HepG2 (cell line): ENCODE data around the gene PRMT2. TPM values are rescaled to one million over a fixed set of nuclear protein-coding genes. Genes with fewer than 3 reads are reported as not detected.
A peak's percentile ranks its signal among the peaks of the same experiment; 100 is the strongest.

Experiments used
- ARNT2 ChIP-seq: sonication (generic); formaldehyde crosslinking; IDR thresholded peaks from 2 replicates; pipeline ENCODE4 v1.8.0; 2022; ENCODE audit warnings: mild to moderate bottlenecking, low read depth, missing genetic modification reagents, moderate library complexity
- ATF1 ChIP-seq: IDR thresholded peaks from 2 replicates; pipeline ENCODE4 v1.6.1; 2016; ENCODE audit warnings: mild to moderate bottlenecking, control low read depth
- ATRX ChIP-seq: sonication (generic); formaldehyde crosslinking; IDR thresholded peaks from 2 replicates; pipeline ENCODE4 v1.4.0; 2020; ENCODE audit warnings: missing genetic modification reagents, borderline replicate concordance
- CREM ChIP-seq, 2 experiments: sonication (generic) in 1 of 2; formaldehyde crosslinking in 1 of 2; IDR thresholded peaks; 2 replicates each; pipeline versions ENCODE4 v1.4.0 to v1.6.1; 2016 to 2020; ENCODE audit warnings: antibody characterized with exemption in 1 of 2, mild to moderate bottlenecking in 1 of 2, missing genetic modification reagents in 1 of 2
- EEA1 ChIP-seq: sonication (generic); formaldehyde crosslinking; IDR thresholded peaks from 2 replicates; pipeline ENCODE4 v1.5.1; 2020; ENCODE audit warnings: mild to moderate bottlenecking, missing genetic modification reagents, borderline replicate concordance
- ERF ChIP-seq: IDR thresholded peaks from 2 replicates; pipeline ENCODE4 v1.6.1; 2018; ENCODE audit warnings: missing biosample characterization, missing genetic modification reagents
- ESRRA ChIP-seq: sonication (generic); formaldehyde crosslinking; IDR thresholded peaks from 2 replicates; pipeline ENCODE4 v1.5.1; 2020; ENCODE audit warnings: mild to moderate bottlenecking, low read depth, missing genetic modification reagents
- FOXJ3 ChIP-seq: sonication (generic); formaldehyde crosslinking; IDR thresholded peaks from 2 replicates; pipeline ENCODE4 v1.4.0; 2020; ENCODE audit warnings: missing genetic modification reagents, mild to moderate bottlenecking, borderline replicate concordance
- GZF1 ChIP-seq: sonication (generic); formaldehyde crosslinking; IDR thresholded peaks from 2 replicates; pipeline ENCODE4 v1.5.1; 2020; ENCODE audit warnings: mild to moderate bottlenecking, missing genetic modification reagents
- IKZF4 ChIP-seq: sonication (generic); formaldehyde crosslinking; IDR thresholded peaks from 2 replicates; pipeline ENCODE4 v1.5.1; 2020; ENCODE audit warnings: borderline replicate concordance, mild to moderate bottlenecking, low read depth, missing genetic modification reagents; ENCODE audit errors: not compliant biosample characterization
- MIER2 ChIP-seq: IDR thresholded peaks from 2 replicates; pipeline ENCODE4 v1.6.1; 2016; ENCODE audit warnings: missing biosample characterization, missing genetic modification reagents
- PCBP2 ChIP-seq: fragments of 200-400 bp; formaldehyde crosslinking; optimal IDR thresholded peaks from 2 replicates; pipeline ENCODE3; 2018; ENCODE audit warnings: low read length, low read depth; ENCODE audit not compliant: poor library complexity, severe bottlenecking
- PHF5A ChIP-seq: IDR thresholded peaks from one replicate; pipeline ENCODE4 v1.6.1; 2018; ENCODE audit warnings: low read depth, missing genetic modification reagents; ENCODE audit not compliant: unreplicated experiment
- RBM39 ChIP-seq: fragments of 200-400 bp; formaldehyde crosslinking; IDR thresholded peaks from one replicate; pipeline ENCODE4 v1.6.1; 2018; ENCODE audit warnings: antibody characterized with exemption, mild to moderate bottlenecking, low read depth, low read length; ENCODE audit not compliant: poor library complexity, severe bottlenecking
- RORA ChIP-seq: sonication (generic); formaldehyde crosslinking; IDR thresholded peaks from 2 replicates; pipeline ENCODE4 v1.5.0; 2020; ENCODE audit warnings: mild to moderate bottlenecking, missing genetic modification reagents, moderate library complexity
- RXRA ChIP-seq: sonication (generic); formaldehyde crosslinking; IDR thresholded peaks from 2 replicates; pipeline ENCODE4 v1.5.1; 2020; ENCODE audit warnings: missing genetic modification reagents
- RXRB ChIP-seq: IDR thresholded peaks from 2 replicates; pipeline ENCODE4 v1.6.1; 2016; ENCODE audit warnings: borderline replicate concordance, missing genetic modification reagents, missing compliant biosample characterization
- THAP11 ChIP-seq: IDR thresholded peaks from 2 replicates; pipeline ENCODE4 v1.6.1; 2016; ENCODE audit warnings: missing biosample characterization, missing genetic modification reagents
- ZNF30 ChIP-seq: sonication (generic); formaldehyde crosslinking; IDR thresholded peaks from 2 replicates; pipeline ENCODE4 v1.5.0; 2020; ENCODE audit warnings: mild to moderate bottlenecking, missing genetic modification reagents
- ZNF746 ChIP-seq: sonication (generic); formaldehyde crosslinking; IDR thresholded peaks from 2 replicates; pipeline ENCODE4 v1.8.0; 2022; ENCODE audit warnings: mild to moderate bottlenecking, missing genetic modification reagents
- ZNF790 ChIP-seq: sonication (generic); formaldehyde crosslinking; IDR thresholded peaks from 2 replicates; pipeline ENCODE4 v1.8.0; 2022; ENCODE audit warnings: missing genetic modification reagents, mild to moderate bottlenecking, borderline replicate concordance
- ZSCAN25 ChIP-seq: sonication (generic); formaldehyde crosslinking; IDR thresholded peaks from 2 replicates; pipeline ENCODE4 v1.8.0; 2022; ENCODE audit warnings: mild to moderate bottlenecking, missing genetic modification reagents
- polyA plus RNA-seq, 8 experiments: library from polyadenylated mRNA; depleted of rRNA in 3 of 8; stranded (reverse) in 7 of 8; unstranded in 1 of 8; fragments of >200 nt; fragmentation: Illumina TruSeq in 4 of 8; extraction: Trizol in 4 of 8; gene quantifications; 2 replicates each; pipeline versions ENCODE4 v1.2.1 to v1.2.3, GENCODE V29; 2011 to 2016; ENCODE audit warnings: low read depth in 4 of 8, missing spikeins in 1 of 8, mixed read lengths in 1 of 8; ENCODE audit not compliant: insufficient read depth in 1 of 8
- total RNA-seq, 5 experiments: library from RNA; depleted of rRNA; stranded (reverse); fragments of >200 nt; fragmentation: Illumina TruSeq; extraction: Trizol; gene quantifications; 2 replicates each; pipeline ENCODE4 v1.2.3, GENCODE V29; 2016; ENCODE audit warnings: low read depth in 1 of 5
- TF ChIP-seq, protein P1 (sequence below): sonication (generic); formaldehyde crosslinking; IDR thresholded peaks from 2 replicates; pipeline ENCODE4 v1.5.0; 2020; ENCODE audit warnings: mild to moderate bottlenecking, missing genetic modification reagents
- TF ChIP-seq, protein P2 (sequence below): sonication (generic); formaldehyde crosslinking; IDR thresholded peaks from 2 replicates; pipeline ENCODE4 v1.5.1; 2020; ENCODE audit warnings: missing genetic modification reagents, mild to moderate bottlenecking, borderline replicate concordance
- TF ChIP-seq, protein P3 (sequence below): IDR thresholded peaks from 2 replicates; pipeline ENCODE4 v1.6.1; 2016; ENCODE audit warnings: mild to moderate bottlenecking, missing biosample characterization, missing genetic modification reagents
- TF ChIP-seq, protein P4 (sequence below): sonication (generic); formaldehyde crosslinking; IDR thresholded peaks from 2 replicates; pipeline ENCODE4 v1.8.1; 2023; ENCODE audit warnings: missing genetic modification reagents, mild to moderate bottlenecking, borderline replicate concordance

Gene PRMT2
- total and polyA plus RNA-seq, 2 of the 13 experiments (the other 11 are each of a cell fraction or from before 2014, with no cell fraction given), result 54.4 to 78.8 TPM

DNA sequence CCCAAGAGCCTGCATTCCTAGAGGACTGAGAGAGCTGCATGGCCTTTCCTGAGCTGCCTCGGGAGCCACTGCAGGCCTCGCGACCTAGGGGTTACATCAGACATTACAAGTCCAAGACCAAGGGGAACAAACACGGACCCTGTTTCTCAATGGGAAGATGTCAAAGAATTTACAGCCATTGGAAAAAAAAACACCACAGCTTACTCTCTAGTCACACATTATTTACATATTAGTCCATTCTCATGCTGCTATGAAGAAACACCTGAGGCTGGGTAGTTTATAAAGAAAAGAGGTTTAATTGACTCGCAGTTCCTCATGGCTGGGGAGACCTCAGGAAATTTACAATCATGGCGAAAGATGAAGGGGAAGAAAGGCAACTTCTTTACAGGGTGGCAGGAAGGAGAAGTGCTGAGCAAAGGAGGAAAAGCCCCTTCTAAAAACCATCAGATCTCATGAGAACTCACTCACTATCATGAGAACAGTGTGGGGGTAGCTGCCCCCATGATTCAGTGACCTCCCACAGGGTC is 8.4 kb upstream of the PRMT2 start (continued):
- no peak for TF ChIP-seq MIER2 (CRISPR knock-in tag)
- no peak for TF ChIP-seq ZSCAN25 (CRISPR knock-in tag)
- no peak for TF ChIP-seq EEA1
- TF ChIP-seq, protein P1, sequence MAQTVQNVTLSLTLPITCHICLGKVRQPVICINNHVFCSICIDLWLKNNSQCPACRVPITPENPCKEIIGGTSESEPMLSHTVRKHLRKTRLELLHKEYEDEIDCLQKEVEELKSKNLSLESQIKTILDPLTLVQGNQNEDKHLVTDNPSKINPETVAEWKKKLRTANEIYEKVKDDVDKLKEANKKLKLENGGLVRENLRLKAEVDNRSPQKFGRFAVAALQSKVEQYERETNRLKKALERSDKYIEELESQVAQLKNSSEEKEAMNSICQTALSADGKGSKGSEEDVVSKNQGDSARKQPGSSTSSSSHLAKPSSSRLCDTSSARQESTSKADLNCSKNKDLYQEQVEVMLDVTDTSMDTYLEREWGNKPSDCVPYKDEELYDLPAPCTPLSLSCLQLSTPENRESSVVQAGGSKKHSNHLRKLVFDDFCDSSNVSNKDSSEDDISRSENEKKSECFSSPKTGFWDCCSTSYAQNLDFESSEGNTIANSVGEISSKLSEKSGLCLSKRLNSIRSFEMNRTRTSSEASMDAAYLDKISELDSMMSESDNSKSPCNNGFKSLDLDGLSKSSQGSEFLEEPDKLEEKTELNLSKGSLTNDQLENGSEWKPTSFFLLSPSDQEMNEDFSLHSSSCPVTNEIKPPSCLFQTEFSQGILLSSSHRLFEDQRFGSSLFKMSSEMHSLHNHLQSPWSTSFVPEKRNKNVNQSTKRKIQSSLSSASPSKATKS, result no peak
- TF ChIP-seq ERF (CRISPR knock-in tag), result 0 out of 2 replicates have a peak, but pooled peaks have one; percentile 22
- TF ChIP-seq, protein P2, sequence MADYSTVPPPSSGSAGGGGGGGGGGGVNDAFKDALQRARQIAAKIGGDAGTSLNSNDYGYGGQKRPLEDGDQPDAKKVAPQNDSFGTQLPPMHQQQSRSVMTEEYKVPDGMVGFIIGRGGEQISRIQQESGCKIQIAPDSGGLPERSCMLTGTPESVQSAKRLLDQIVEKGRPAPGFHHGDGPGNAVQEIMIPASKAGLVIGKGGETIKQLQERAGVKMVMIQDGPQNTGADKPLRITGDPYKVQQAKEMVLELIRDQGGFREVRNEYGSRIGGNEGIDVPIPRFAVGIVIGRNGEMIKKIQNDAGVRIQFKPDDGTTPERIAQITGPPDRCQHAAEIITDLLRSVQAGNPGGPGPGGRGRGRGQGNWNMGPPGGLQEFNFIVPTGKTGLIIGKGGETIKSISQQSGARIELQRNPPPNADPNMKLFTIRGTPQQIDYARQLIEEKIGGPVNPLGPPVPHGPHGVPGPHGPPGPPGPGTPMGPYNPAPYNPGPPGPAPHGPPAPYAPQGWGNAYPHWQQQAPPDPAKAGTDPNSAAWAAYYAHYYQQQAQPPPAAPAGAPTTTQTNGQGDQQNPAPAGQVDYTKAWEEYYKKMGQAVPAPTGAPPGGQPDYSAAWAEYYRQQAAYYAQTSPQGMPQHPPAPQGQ, result no peak
- no peak for TF ChIP-seq ATRX (CRISPR knock-in tag)
- TF ChIP-seq, protein P3, sequence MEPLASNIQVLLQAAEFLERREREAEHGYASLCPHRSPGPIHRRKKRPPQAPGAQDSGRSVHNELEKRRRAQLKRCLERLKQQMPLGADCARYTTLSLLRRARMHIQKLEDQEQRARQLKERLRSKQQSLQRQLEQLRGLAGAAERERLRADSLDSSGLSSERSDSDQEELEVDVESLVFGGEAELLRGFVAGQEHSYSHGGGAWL, result no peak
- no peak for TF ChIP-seq RXRA (CRISPR knock-in tag)
- TF ChIP-seq RXRB (CRISPR knock-in tag), result peak; percentile 45; the same call in 1 of the 2 replicates
- no peak for TF ChIP-seq RORA
- no peak for TF ChIP-seq RBM39
- no peak for TF ChIP-seq ZNF30 (CRISPR knock-in tag)
- no peak for TF ChIP-seq ZNF746 (CRISPR knock-in tag)
- TF ChIP-seq ZNF790 (CRISPR knock-in tag), result no peak
- no peak for TF ChIP-seq CREM (IDR thresholded peaks at IDR 0.05)
- no peak for TF ChIP-seq CREM (CRISPR knock-in tag; IDR thresholded peaks at IDR 0.05)
- no peak for TF ChIP-seq IKZF4
- TF ChIP-seq ESRRA (CRISPR knock-in tag), result no peak
- TF ChIP-seq FOXJ3, result 0 out of 2 replicates have a peak, but pooled peaks have one; percentile 25
- no peak for TF ChIP-seq ATF1 (CRISPR knock-in tag)
- TF ChIP-seq ARNT2 (CRISPR knock-in tag), result no peak
- no peak for TF ChIP-seq THAP11 (CRISPR knock-in tag)
- no peak for TF ChIP-seq PHF5A (CRISPR knock-in tag)
- no peak for TF ChIP-seq PCBP2
- TF ChIP-seq GZF1 (CRISPR knock-in tag), result no peak
- TF ChIP-seq, protein P4, sequence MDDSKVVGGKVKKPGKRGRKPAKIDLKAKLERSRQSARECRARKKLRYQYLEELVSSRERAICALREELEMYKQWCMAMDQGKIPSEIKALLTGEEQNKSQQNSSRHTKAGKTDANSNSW, result no peak
